K562 (cell line): ENCODE measurements around the gene CLEC10A. TPM values are rescaled to one million over a fixed set of nuclear protein-coding genes. Genes with fewer than 3 reads are reported as not detected.
A peak's percentile ranks its signal among the peaks of the same experiment; 100 is the strongest.

Source experiments
- ATAC-seq: fragments of 200-7000 bp; cut with Tn5 transposase; 3 replicates; pipeline ENCODE4 v1.9.1; 2020; ENCODE audit warnings: moderate library complexity
- BruUV-seq: library from RNA; stranded (reverse); fragments of 400-500 nt; replicated peaks from 2 replicates; lab custom pipeline; 2021; lab: Mats Ljungman, UMichigan
- CTCF ChIA-PET: fragments of 300-600 bp; formaldehyde crosslinking; extraction: SDS; loops from one replicate; lab custom pipeline; 2021; ENCODE audit warnings: low intra/inter-chr PET ratio; lab: Yijun Ruan, JAX
- POLR2A ChIA-PET: fragments of 300-600, 350-650 bp; sonication (Branson Sonifier 250); formaldehyde crosslinking; extraction: SDS; loops from one replicate; lab custom pipeline; 2021; ENCODE audit warnings: antibody characterized with exemption, inconsistent platforms; lab: Yijun Ruan, JAX
- DNase-seq, 4 experiments: peaks; one replicate each; pipeline versions ENCODE4 v3.0.0 to v3.0.0-alpha.2; 2011 to 2018; ENCODE audit warnings: low spot score in 3 of 4, mixed read lengths in 3 of 4; ENCODE audit errors: extremely low read depth in 1 of 4
- FAIRE-seq: peaks from 2 replicates; lab custom pipeline; 2011; peaks lifted over from hg19 to GRCh38; lab: Jason Lieb, UNC
- H2AFZ ChIP-seq: 2 replicates; pipeline ENCODE4 v1.6.0; 2011; ENCODE audit warnings: low read depth, low read length, control low read depth, inconsistent platforms
- H3K27ac ChIP-seq: fragments of 200-600 bp; 3 replicates; pipeline ENCODE4 v1.8.0; 2011; ENCODE audit warnings: low read depth, mild to moderate bottlenecking, control low read depth, inconsistent platforms, low read length, moderate library complexity, mixed read lengths; ENCODE audit errors: extremely low read depth
- H3K27me3 ChIP-seq, 2 experiments: fragments of 300-600 bp in 1 of 2; 2 replicates in 1 of 2; 3 replicates in 1 of 2; pipeline versions ENCODE4 v1.6.0 to v1.8.0; 2011; ENCODE audit warnings: inconsistent platforms in 2 of 2, low read length in 2 of 2, mild to moderate bottlenecking in 1 of 2, mixed read lengths in 1 of 2, moderate library complexity in 1 of 2; ENCODE audit not compliant: control insufficient read depth in 2 of 2, insufficient read depth in 2 of 2
- H3K36me3 ChIP-seq: fragments of 300-600 bp; 3 replicates; pipeline ENCODE4 v1.8.0; 2011; ENCODE audit warnings: mild to moderate bottlenecking, low read length, inconsistent platforms; ENCODE audit not compliant: control insufficient read depth, insufficient read depth
- H3K4me1 ChIP-seq, 2 experiments: fragments of 200-600 bp in 1 of 2; replicated peaks in 1 of 2; 2 replicates in 1 of 2; 3 replicates in 1 of 2; pipeline versions ENCODE4 v1.5.1 to v1.8.0; 2011; ENCODE audit warnings: inconsistent platforms in 2 of 2, low read length in 2 of 2, mild to moderate bottlenecking in 1 of 2, mixed read lengths in 1 of 2, moderate library complexity in 1 of 2; ENCODE audit not compliant: control insufficient read depth in 2 of 2, insufficient read depth in 2 of 2
- H3K4me2 ChIP-seq: 2 replicates; pipeline ENCODE4 v1.6.1; 2011; ENCODE audit warnings: low read length, control low read depth, inconsistent platforms, mixed read lengths; ENCODE audit not compliant: insufficient read depth
- H3K4me3 ChIP-seq: fragments of 200-600 bp; sonication (generic), shearing (Covaris generic); 2 replicates; pipeline ENCODE4 v1.5.1; 2016; ENCODE audit warnings: control low read depth, inconsistent platforms
- H3K79me2 ChIP-seq: fragments of 200-600 bp; 3 replicates; pipeline ENCODE4 v1.8.0; 2011; ENCODE audit warnings: low read length, inconsistent platforms; ENCODE audit not compliant: control insufficient read depth, insufficient read depth
- H3K9ac ChIP-seq, 2 experiments: 2 replicates each; pipeline versions ENCODE4 v1.6.0 to v1.6.1; 2011; ENCODE audit warnings: low read depth in 2 of 2, low read length in 2 of 2, control low read depth in 1 of 2, inconsistent platforms in 1 of 2, mild to moderate bottlenecking in 1 of 2, mixed read lengths in 1 of 2; ENCODE audit not compliant: insufficient read depth in 1 of 2
- H3K9me1 ChIP-seq: one replicate; pipeline ENCODE4 v1.6.0; 2011; ENCODE audit warnings: inconsistent platforms, mild to moderate bottlenecking, low read length, moderate library complexity; ENCODE audit not compliant: control insufficient read depth, insufficient read depth
- H3K9me3 ChIP-seq: replicated peaks from 2 replicates; pipeline ENCODE4 v1.5.1; 2011; ENCODE audit warnings: low read depth, low read length, inconsistent platforms; ENCODE audit not compliant: control insufficient read depth, insufficient read depth
- H4K20me1 ChIP-seq: replicated peaks from 2 replicates; pipeline ENCODE4 v1.6.1; 2011; ENCODE audit warnings: low read length, inconsistent platforms, mixed read lengths; ENCODE audit not compliant: control insufficient read depth, insufficient read depth
- ATF3 ChIP-seq, 2 experiments: fragments of 450-650 bp in 1 of 2; sonication (generic) in 1 of 2; formaldehyde crosslinking in 1 of 2; IDR thresholded peaks in 1 of 2; conservative IDR thresholded peaks in 1 of 2; 2 replicates each; pipeline versions ENCODE4 v1.6.1 to v1.8.1; 2016 to 2023; ENCODE audit warnings: mild to moderate bottlenecking in 2 of 2, moderate library complexity in 2 of 2, inconsistent platforms in 1 of 2, missing genetic modification reagents in 1 of 2
- WHSC1 ChIP-seq: IDR thresholded peaks from one replicate; pipeline ENCODE4 v1.6.1; 2012; ENCODE audit warnings: low read length, control low read depth, inconsistent platforms
- WGBS: fragments of 100-300 bp; shearing (Covaris generic); methylation state at CpG from one replicate; pipeline ENCODE4 v1.1.6; 2016; ENCODE audit warnings: low coverage, mixed read lengths; ENCODE audit not compliant: insufficient coverage; ENCODE audit errors: missing lambda C conversion rate; 5-methylcytosine and 5-hydroxymethylcytosine counted together
- in situ Hi-C: fragments of 300-500 bp; cut with MboI; formaldehyde crosslinking; loops from 4 replicates; pipeline ENCODE4 v1.15.0; 2018; ENCODE audit warnings: inconsistent platforms, mixed read lengths
- intact Hi-C: fragments of 100-400 bp; cut with micrococcal nuclease; formaldehyde crosslinking; loops from 2 replicates; pipeline ENCODE4 v1.14.2; 2022
- polyA plus RNA-seq, 8 experiments: library from polyadenylated mRNA; depleted of rRNA in 4 of 8; stranded (reverse) in 5 of 8; unstranded in 3 of 8; fragments of >200 nt; fragmentation: Nextera tagmentation in 2 of 8; fragmentation: Illumina TruSeq in 1 of 8; extraction: Ambion mirVana in 2 of 8; extraction: Trizol in 1 of 8; gene quantifications; 2 replicates each; pipeline versions ENCODE4 v1.2.1 to v1.2.3, GENCODE V29; 2011 to 2014; ENCODE audit warnings: inconsistent platforms in 1 of 8, missing spikeins in 1 of 8
- total RNA-seq, 7 experiments: library from RNA; depleted of rRNA in 6 of 7; stranded (reverse); fragments of >200 nt in 6 of 7; fragmentation: Illumina TruSeq in 2 of 7; extraction: Trizol in 2 of 7; gene quantifications; 2 replicates each; pipeline versions ENCODE4 v1.2.1 to v1.2.3, GENCODE V29; 2011 to 2021; ENCODE audit warnings: low replicate concordance in 1 of 7

The CLEC10A gene
- total and polyA plus RNA-seq, 9 of the 15 experiments (the other 6 are each of a cell fraction or from before 2014, with no cell fraction given) = 0.04 to 0.11 (median 0.05) TPM; not detected in 6

- TF ChIP-seq ATF3 (IDR thresholded peaks at IDR 0.05) (peak; percentile 22; the same call in 1 of the 2 replicates), ATF3 (CRISPR knock-in tag; conservative IDR thresholded peaks at IDR 0.05) (no peak), WHSC1 (no peak)
- POLR2A ChIA-PET = no interaction called here
- Histone ChIP-seq H3K36me3 (no peaks in the 10 kb centered on the region), H3K27ac (no peak overlapping the region), H3K4me1 (no peaks in the 10 kb centered on the region), H3K9ac (no peak overlapping the region), H3K79me2 (no peaks in the 10 kb centered on the region), H3K4me2 (no peak overlapping the region), H3K9me3 (no peaks in the 10 kb centered on the region), H3K4me3 (no peak overlapping the region), H2AFZ (no peak overlapping the region), H3K9me1 (no peaks in the 10 kb centered on the region), H4K20me1 (0 out of 2 replicates have a peak, but pooled peaks cover 2% of the 10 kb centered on the region), H3K27me3 (peaks cover 4 to 32% of the 10 kb centered on the region in 2 experiments; a peak in 4 of 5 replicates)
- WGBS = 7% methylated on average over 6 of the region's 6 CpGs
- BruUV-seq = no TSS peak
- CTCF ChIA-PET = no interaction called here
- FAIRE-seq = no peak
- intact Hi-C loops (no loop called here), in situ Hi-C loops (no loop called here)
- no peak for DNase-seq
- no peak for ATAC-seq
Measured at GRCh38 chr17:7063518-7064094, 16.4 kb downstream of the CLEC10A start.
